ENCODE data around the gene WDR26. TPM values are rescaled to one million over a fixed set of nuclear protein-coding genes. Genes with fewer than 3 reads are reported as not detected.

The WDR26 gene
- total RNA-seq: 80.7 TPM

GRCh38 chr1:224434691-224435317, at the start of gene WDR26:
Gene WDR26 (minus strand): TSS chr1:224434797.

DNA sequence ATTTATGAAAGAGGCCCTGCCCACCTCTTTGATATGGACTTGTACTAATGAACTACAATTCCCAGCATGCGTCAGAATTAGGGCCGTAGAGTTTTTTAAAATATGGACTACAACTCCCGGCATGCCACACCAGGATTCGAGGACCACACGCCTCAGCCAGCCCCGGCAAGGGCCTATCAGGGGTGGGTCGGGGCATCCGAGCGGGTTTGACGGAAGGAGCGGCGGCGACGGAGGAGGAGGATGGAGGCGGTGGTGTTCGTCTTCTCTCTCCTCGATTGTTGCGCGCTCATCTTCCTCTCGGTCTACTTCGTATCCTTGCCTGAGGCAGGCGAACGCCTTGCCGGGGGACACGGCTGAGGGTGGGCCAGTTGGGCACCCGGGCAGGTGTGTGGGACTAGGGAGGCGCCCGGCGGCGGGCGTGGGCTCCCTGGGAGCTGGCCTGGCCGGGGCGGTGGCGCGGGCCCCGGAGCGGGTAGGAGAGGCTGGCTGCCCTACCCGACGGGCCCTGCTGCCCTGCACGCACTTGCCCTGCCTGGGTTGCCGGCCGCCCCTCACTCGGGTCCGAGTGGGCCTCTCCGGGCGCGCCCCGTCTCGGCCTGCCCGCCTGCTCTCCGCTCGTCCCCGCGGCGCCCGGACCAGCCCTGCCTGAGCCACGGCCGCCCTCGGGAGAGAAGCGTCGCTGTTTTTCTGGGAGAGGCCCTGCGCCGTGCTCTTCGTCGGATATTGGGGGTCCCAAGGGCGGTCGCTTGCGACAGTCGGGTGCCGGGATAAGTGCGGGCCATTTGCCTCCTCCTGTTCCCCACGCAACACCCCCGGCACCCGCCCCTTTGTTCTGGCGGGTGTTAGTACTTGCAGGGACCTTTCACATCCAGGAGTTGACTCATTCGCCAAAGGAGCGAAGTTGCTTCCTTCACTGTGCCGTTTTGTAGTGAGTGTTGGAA, 77.6 kb downstream of the WDR26 start, which contains the start of gene CNIH4:
TSS of gene CNIH4 (plus strand) at position 195 of the 941 bp plus-strand sequence. CDS start at position 241, 46 bp downstream.

Small RNAs within 50 kb of the gene (small RNA-seq; reads per million reads assigned to genes)
- 0.09 reads per million for gene MIR4742 (ENCODE audit: low replicate concordance)

Other genes starting within 250 kb of the WDR26 start
- gene NVL, start 104.6 kb downstream of the WDR26 start, total RNA-seq: 33.4 TPM
- 34.6 TPM for gene CNIH4, start 77.9 kb downstream of the WDR26 start, total RNA-seq
- 11.0 TPM for gene CNIH3, start 181.5 kb upstream of the WDR26 start, total RNA-seq

All from metanephros (tissue), 2 donors.